Skin of body (tissue), 2 donors: ENCODE results near the gene FAM149B1. TPM values are rescaled to one million over a fixed set of nuclear protein-coding genes. Genes with fewer than 3 reads are reported as not detected.

ENCODE experiments used
- DNase-seq: peaks from one replicate; lab custom pipeline; 2025; lab: John Stamatoyannopoulos, UW
- total RNA-seq: library from RNA; depleted of rRNA; stranded (reverse); fragments of >200 nt; gene quantifications from one replicate; pipeline ENCODE4 v1.2.3, GENCODE V29; 2014

FAM149B1 gene
- total RNA-seq, 1 donor from 2014 or later, result 25.6 TPM

GRCh38 chr10:73174148-73174925 lies 6.4 kb downstream of the FAM149B1 start:
- DNase-seq, result no peak

- no peak for DNase-seq
These were observed 14.6 kb downstream of the FAM149B1 start for GRCh38 chr10:73182568-73182967.

GRCh38 chr10:73183667-73184281 lies 15.9 kb downstream of the FAM149B1 start:
- no peak for DNase-seq

GRCh38 chr10:73186266-73186665 lies 18.3 kb downstream of the FAM149B1 start:
- no peak for DNase-seq

- DNase-seq, result no peak
These were observed 22.3 kb downstream of the FAM149B1 start for GRCh38 chr10:73190188-73190587.

- DNase-seq, result no peak
These were observed 37.2 kb downstream of the FAM149B1 start for GRCh38 chr10:73205081-73205480.

- no peak for DNase-seq
These were observed 38.0 kb downstream of the FAM149B1 start for GRCh38 chr10:73205890-73206289.

GRCh38 chr10:73206385-73206784 lies 38.5 kb downstream of the FAM149B1 start:
- no peak for DNase-seq

GRCh38 chr10:73207883-73208282 lies 40.0 kb downstream of the FAM149B1 start:
- no peak for DNase-seq

GRCh38 chr10:73209705-73210104 lies 41.8 kb downstream of the FAM149B1 start:
- DNase-seq, result no peak

GRCh38 chr10:73210395-73211105 lies 42.6 kb downstream of the FAM149B1 start:
- DNase-seq, result no peak

- DNase-seq, result no peak
These were observed 43.3 kb downstream of the FAM149B1 start for GRCh38 chr10:73211106-73211811.

GRCh38 chr10:73215749-73216148 lies 47.8 kb downstream of the FAM149B1 start:
- no peak for DNase-seq

- DNase-seq, result no peak
These were observed 49.7 kb downstream of the FAM149B1 start for GRCh38 chr10:73217628-73218027.

- no peak for DNase-seq
These were observed 50.7 kb downstream of the FAM149B1 start for GRCh38 chr10:73218431-73219191.

- no peak for DNase-seq
These were observed 51.5 kb downstream of the FAM149B1 start for GRCh38 chr10:73219384-73219783.

GRCh38 chr10:73220989-73221388 lies 53.1 kb downstream of the FAM149B1 start:
- DNase-seq, result no peak

GRCh38 chr10:73225518-73225917 lies 57.6 kb downstream of the FAM149B1 start:
- no peak for DNase-seq

GRCh38 chr10:73226663-73227062 lies 58.7 kb downstream of the FAM149B1 start:
- no peak for DNase-seq

- no peak for DNase-seq
These were observed 60.3 kb downstream of the FAM149B1 start for GRCh38 chr10:73228247-73228646.

GRCh38 chr10:73229567-73229966 lies 61.6 kb downstream of the FAM149B1 start:
- no peak for DNase-seq
